Measurements from ENCODE around the gene TRIM24.

Gene TRIM24

GRCh38 chr7:138632384-138632783 is 172.3 kb downstream of the TRIM24 start:
- no peak for DNase-seq (ENCODE audit: extremely low read depth, low read depth)
- no peak for TF ChIP-seq CTCF (IDR thresholded peaks at IDR 0.05; ENCODE audit: low read depth, low read length)

DNA sequence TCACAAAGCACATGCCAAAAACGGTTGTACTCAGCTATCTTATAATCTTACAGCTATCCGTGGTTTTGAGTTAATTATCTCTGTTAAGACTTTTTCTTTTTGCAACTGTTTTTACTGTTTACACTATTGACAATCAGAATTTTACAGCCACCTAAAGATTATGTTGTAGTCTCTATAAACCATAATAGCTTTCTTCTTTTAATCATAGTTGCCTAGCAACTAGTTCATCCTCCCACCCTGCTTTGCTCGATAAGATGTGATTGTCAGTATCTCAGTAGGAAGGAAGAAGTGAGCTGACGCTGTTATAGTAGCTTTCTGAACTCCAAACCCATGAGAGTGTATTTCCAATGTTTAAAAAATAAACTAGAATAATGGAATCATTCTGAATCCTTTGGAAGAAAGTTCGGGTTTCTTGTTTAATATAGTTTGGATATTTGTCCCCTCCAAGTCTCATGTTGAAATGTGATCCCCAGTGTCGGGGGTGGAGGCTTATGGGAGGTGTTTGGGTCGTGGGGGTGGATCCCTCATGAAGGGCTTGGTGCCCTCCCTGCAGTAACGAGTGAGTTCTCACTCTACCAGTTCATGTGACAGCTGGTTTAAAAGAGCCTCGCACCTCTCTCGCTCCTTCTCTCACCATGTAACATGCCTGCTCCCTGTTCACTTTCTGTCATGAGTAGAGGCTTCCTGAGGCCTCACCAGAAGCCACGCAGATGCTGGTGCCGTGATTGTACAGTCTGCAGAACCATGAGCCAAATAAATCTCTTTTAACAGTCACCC is 173.0 kb downstream of the TRIM24 start:
- no peak for DNase-seq (ENCODE audit: extremely low read depth, low read depth)
- TF ChIP-seq CTCF (IDR thresholded peaks at IDR 0.05; ENCODE audit: low read depth, low read length): no peak
